HCT116 (cell line): ENCODE data around the gene FTO. TPM values are rescaled to one million over a fixed set of nuclear protein-coding genes. Genes with fewer than 3 reads are reported as not detected.

Experiments used
- ATAC-seq: fragments of 200-7000 bp; cut with Tn5 transposase; 2 replicates; pipeline ENCODE4 v1.9.1; 2020; ENCODE audit warnings: mild to moderate bottlenecking, moderate library complexity
- BruUV-seq: library from RNA; stranded (reverse); fragments of 400-500 nt; replicated peaks from 2 replicates; lab custom pipeline; 2021; lab: Mats Ljungman, UMichigan
- CTCF ChIA-PET: fragments of 300-600 bp; sonication (Branson Sonifier 250); formaldehyde crosslinking; loops from one replicate; lab custom pipeline; 2021; ENCODE audit warnings: antibody characterized with exemption; lab: Charles Lee
- POLR2A ChIA-PET: fragments of 300-600, 350-600 bp; sonication (Branson Sonifier 250); formaldehyde crosslinking; loops from one replicate; lab custom pipeline; 2021; ENCODE audit warnings: antibody characterized with exemption; lab: Charles Lee
- RAD21 ChIA-PET, 2 experiments: fragments of 300-600 bp; sonication (Branson Sonifier 250); formaldehyde crosslinking; loops; one replicate each; lab custom pipeline; 2023; ENCODE audit warnings: low total read pairs in 2 of 2; ENCODE audit not compliant: uncharacterized antibody in 2 of 2, unreplicated experiment in 2 of 2, low non-redundant PET in 1 of 2; lab: Charles Lee
- DNase-seq: peaks from one replicate; pipeline ENCODE4 v3.0.0-alpha.2; 2010; ENCODE audit warnings: low read depth, low spot score
- H2AFZ ChIP-seq: fragments of 200-600 bp; shearing (Covaris generic), sonication (generic); 2 replicates; pipeline ENCODE4 v1.6.1; 2017; ENCODE audit warnings: low read depth, mixed run types, mixed read lengths, antibody characterized with exemption, low read length; ENCODE audit not compliant: poor library complexity, severe bottlenecking
- H3K27ac ChIP-seq: 2 replicates; pipeline ENCODE4 v1.5.1; 2012; ENCODE audit warnings: low read depth, low read length
- H3K27me3 ChIP-seq: fragments of 200-600 bp; sonication (generic); 2 replicates; pipeline ENCODE4 v1.6.1; 2016; ENCODE audit warnings: mixed run types, low read length, mixed read lengths; ENCODE audit not compliant: insufficient read depth
- H3K36me3 ChIP-seq, 2 experiments: fragments of 200-500 bp in 1 of 2; fragments of 200-600 bp in 1 of 2; sonication (Bioruptor generic) in 1 of 2; sonication (generic) in 1 of 2; 2 replicates each; pipeline versions ENCODE4 v1.5.1 to v1.6.1; 2014 to 2016; ENCODE audit warnings: low read length in 2 of 2, inconsistent platforms in 1 of 2, mixed read lengths in 1 of 2, mixed run types in 1 of 2; ENCODE audit not compliant: insufficient read depth in 2 of 2, control insufficient read depth in 1 of 2
- H3K4me1 ChIP-seq, 2 experiments: fragments of 200-600 bp in 1 of 2; sonication (generic) in 1 of 2; 2 replicates each; pipeline versions ENCODE4 v1.5.1 to v1.6.1; 2012 to 2017; ENCODE audit warnings: low read length in 2 of 2, inconsistent platforms in 1 of 2, mild to moderate bottlenecking in 1 of 2, mixed read lengths in 1 of 2, mixed run types in 1 of 2, moderate library complexity in 1 of 2; ENCODE audit not compliant: insufficient read depth in 2 of 2, control insufficient read depth in 1 of 2
- H3K4me2 ChIP-seq: fragments of 200-600 bp; sonication (generic); 2 replicates; pipeline ENCODE4 v1.6.1; 2017; ENCODE audit warnings: mixed run types, low read length, mixed read lengths
- H3K4me3 ChIP-seq, 2 experiments: fragments of 200-600 bp in 1 of 2; sonication (generic) in 1 of 2; replicated peaks in 1 of 2; 2 replicates each; pipeline ENCODE4 v1.5.1; 2011 to 2016; ENCODE audit warnings: low read length in 2 of 2, control low read depth in 1 of 2, low read depth in 1 of 2, mild to moderate bottlenecking in 1 of 2, mixed read lengths in 1 of 2, mixed run types in 1 of 2
- H3K79me2 ChIP-seq: fragments of 200-600 bp; sonication (generic); 2 replicates; pipeline ENCODE4 v1.6.1; 2017; ENCODE audit warnings: mild to moderate bottlenecking, mixed run types, low read length, moderate library complexity, mixed read lengths; ENCODE audit not compliant: insufficient read depth
- H3K9ac ChIP-seq: fragments of 200-600 bp; sonication (generic); 2 replicates; pipeline ENCODE4 v1.6.1; 2016; ENCODE audit warnings: low read length, mixed read lengths
- H3K9me2 ChIP-seq: fragments of 200-600 bp; sonication (generic), shearing (Covaris generic); 2 replicates; pipeline ENCODE4 v1.6.1; 2017; ENCODE audit warnings: mixed run types, mild to moderate bottlenecking, moderate library complexity; ENCODE audit not compliant: insufficient read depth
- H3K9me3 ChIP-seq, 2 experiments: fragments of 200-500 bp in 1 of 2; fragments of 200-600 bp in 1 of 2; sonication (Bioruptor generic) in 1 of 2; sonication (generic) in 1 of 2; 2 replicates each; pipeline ENCODE4 v1.6.1; 2014 to 2017; ENCODE audit warnings: low read length in 2 of 2, mixed read lengths in 2 of 2, inconsistent platforms in 1 of 2, low read depth in 1 of 2, mild to moderate bottlenecking in 1 of 2, mixed run types in 1 of 2, moderate library complexity in 1 of 2; ENCODE audit not compliant: control insufficient read depth in 1 of 2, insufficient read depth in 1 of 2
- H4K20me1 ChIP-seq: fragments of 200-600 bp; sonication (generic), shearing (Covaris generic); 2 replicates; pipeline ENCODE4 v1.6.1; 2017; ENCODE audit warnings: mixed run types, mild to moderate bottlenecking, moderate library complexity; ENCODE audit not compliant: insufficient read depth
- ATF3 ChIP-seq: IDR thresholded peaks from 2 replicates; pipeline ENCODE4 v1.6.1; 2012
- CBX3 ChIP-seq: IDR thresholded peaks from 2 replicates; pipeline ENCODE4 v1.6.1; 2012; ENCODE audit warnings: low read depth
- CEBPB ChIP-seq: IDR thresholded peaks from 2 replicates; pipeline ENCODE4 v1.6.1; 2012; ENCODE audit warnings: low read depth
- EGR1 ChIP-seq: IDR thresholded peaks from 2 replicates; pipeline ENCODE4 v1.6.1; 2012; ENCODE audit warnings: low read depth
- ELF1 ChIP-seq: IDR thresholded peaks from 2 replicates; pipeline ENCODE4 v1.6.1; 2012; ENCODE audit warnings: low read depth, borderline replicate concordance
- EZH2 ChIP-seq: fragments of 200-600 bp; sonication (generic); IDR thresholded peaks from 2 replicates; pipeline ENCODE4 v1.6.1; 2017; ENCODE audit warnings: antibody characterized with exemption, mixed run types
- EZH2phosphoT487 ChIP-seq: fragments of 200-600 bp; IDR thresholded peaks from 2 replicates; pipeline ENCODE4 v1.6.1; 2018; ENCODE audit warnings: antibody characterized with exemption, borderline replicate concordance
- FOSL1 ChIP-seq: IDR thresholded peaks from 2 replicates; pipeline ENCODE4 v1.6.1; 2012; ENCODE audit warnings: low read depth
- JUND ChIP-seq: IDR thresholded peaks from 2 replicates; pipeline ENCODE4 v1.6.1; 2012
- MAX ChIP-seq: IDR thresholded peaks from 2 replicates; pipeline ENCODE4 v1.6.1; 2012
- POLR2A ChIP-seq: IDR thresholded peaks from 2 replicates; pipeline ENCODE4 v1.7.0; 2011; ENCODE audit warnings: borderline replicate concordance; ENCODE audit not compliant: insufficient read depth, insufficient read length; ENCODE audit errors: extremely low read depth
- POLR2AphosphoS5 ChIP-seq: IDR thresholded peaks from 2 replicates; pipeline ENCODE4 v1.6.1; 2011; ENCODE audit warnings: mild to moderate bottlenecking, low read depth, low read length, moderate library complexity
- RAD21 ChIP-seq: IDR thresholded peaks from 2 replicates; pipeline ENCODE4 v1.6.1; 2012; ENCODE audit warnings: low read depth, mild to moderate bottlenecking
- REST ChIP-seq: IDR thresholded peaks from 2 replicates; pipeline ENCODE4 v1.6.1; 2012; ENCODE audit warnings: low read depth
- SIN3A ChIP-seq: IDR thresholded peaks from 2 replicates; pipeline ENCODE4 v1.6.1; 2012; ENCODE audit warnings: low read depth
- SRF ChIP-seq: IDR thresholded peaks from 2 replicates; pipeline ENCODE4 v1.6.1; 2012; ENCODE audit warnings: low read depth
- TCF7L2 ChIP-seq: IDR thresholded peaks from 2 replicates; pipeline ENCODE4 v1.7.0; 2011; ENCODE audit warnings: borderline replicate concordance, inconsistent platforms; ENCODE audit not compliant: insufficient read depth, insufficient read length; ENCODE audit errors: extremely low read depth
- YY1 ChIP-seq: IDR thresholded peaks from 2 replicates; pipeline ENCODE4 v1.6.1; 2011; ENCODE audit warnings: low read length, low read depth, moderate library complexity, mild to moderate bottlenecking; ENCODE audit not compliant: insufficient replicate concordance; ENCODE audit errors: extremely low read depth
- ZBTB33 ChIP-seq: IDR thresholded peaks from 2 replicates; pipeline ENCODE4 v1.6.1; 2011; ENCODE audit warnings: mild to moderate bottlenecking, low read length, moderate library complexity; ENCODE audit not compliant: insufficient replicate concordance; ENCODE audit errors: extremely low read depth
- ZFX ChIP-seq: fragments of 450-650 bp; IDR thresholded peaks from 2 replicates; pipeline ENCODE4 v1.6.1; 2017
- intact Hi-C: fragments of 100-400 bp; cut with micrococcal nuclease; formaldehyde crosslinking; loops from 2 replicates; pipeline ENCODE4 v1.10.0; 2022
- total RNA-seq: library from RNA; stranded (reverse); gene quantifications from one replicate; pipeline ENCODE4 v1.2.1, GENCODE V29; 2021; ENCODE audit not compliant: unreplicated experiment
- TF ChIP-seq, protein P1 (sequence below), 3 experiments: fragments of 200-600 bp in 1 of 3; sonication (generic) in 1 of 3; IDR thresholded peaks in 2 of 3; conservative IDR thresholded peaks in 1 of 3; 2 replicates each; pipeline ENCODE4 v1.5.1; 2012 to 2017; ENCODE audit warnings: low read depth in 2 of 3, low read length in 2 of 3, antibody characterized with exemption in 1 of 3, borderline replicate concordance in 1 of 3, control low read depth in 1 of 3, mild to moderate bottlenecking in 1 of 3, mixed read lengths in 1 of 3, mixed run types in 1 of 3, moderate library complexity in 1 of 3; ENCODE audit not compliant: insufficient read depth in 1 of 3

Gene FTO
- total RNA-seq, 1 experiment from 2014 or later, result 55.2 TPM

- no peak overlapping the region for H3K9ac ChIP-seq
- 0 out of 4 replicates have a peak overlapping the region, but pooled peaks of 1 of the 2 experiments have one; percentile 9 for H3K4me3 ChIP-seq
- no peaks in the 10 kb centered on the region for H4K20me1 ChIP-seq
- no peaks in the 10 kb centered on the region for H3K27me3 ChIP-seq
- no peak overlapping the region for H3K27ac ChIP-seq
- intact Hi-C loops, result no loop called here
- no peaks in the 10 kb centered on the region for H3K36me3 ChIP-seq
- DNase-seq (no peak), ATAC-seq (peak; percentile 51; the same call in 1 of the 2 replicates)
- H3K9me3 ChIP-seq, result peaks cover 0 to 5% of the 10 kb centered on the region in 2 experiments; a peak in 2 of 4 replicates
- no TSS peak for BruUV-seq
- CTCF ChIA-PET, result interaction anchor here (0.7 to 2.8 kb wide), 6 partner anchors 9 to 880 kb away, joined by 3 to 24 read pairs (median 4); no protein-coding TSS in a partner anchor
- no peaks in the 10 kb centered on the region for H3K9me2 ChIP-seq
- peak overlapping the region; percentile 67 for H3K4me2 ChIP-seq
- H2AFZ ChIP-seq, result no peak overlapping the region
- RAD21 ChIA-PET, result no interaction called here
- peaks cover 40% of the 10 kb centered on the region for H3K79me2 ChIP-seq
- POLR2A ChIA-PET, result interaction anchor here (1.0 kb wide), 1 partner anchor 73 kb away, joined by 3 read pairs; no protein-coding TSS in a partner anchor
- H3K4me1 ChIP-seq, result peaks cover 26 to 28% of the 10 kb centered on the region in 2 experiments
- TF ChIP-seq JUND, result peak; percentile 53
- no peak for TF ChIP-seq EZH2
- TF ChIP-seq CEBPB, result no peak
- no peak for TF ChIP-seq SIN3A
- no peak for TF ChIP-seq ATF3
- no peak for TF ChIP-seq ELF1
- TF ChIP-seq ZFX, result no peak
- TF ChIP-seq EGR1, result peak; percentile 51
- TF ChIP-seq, protein P1, sequence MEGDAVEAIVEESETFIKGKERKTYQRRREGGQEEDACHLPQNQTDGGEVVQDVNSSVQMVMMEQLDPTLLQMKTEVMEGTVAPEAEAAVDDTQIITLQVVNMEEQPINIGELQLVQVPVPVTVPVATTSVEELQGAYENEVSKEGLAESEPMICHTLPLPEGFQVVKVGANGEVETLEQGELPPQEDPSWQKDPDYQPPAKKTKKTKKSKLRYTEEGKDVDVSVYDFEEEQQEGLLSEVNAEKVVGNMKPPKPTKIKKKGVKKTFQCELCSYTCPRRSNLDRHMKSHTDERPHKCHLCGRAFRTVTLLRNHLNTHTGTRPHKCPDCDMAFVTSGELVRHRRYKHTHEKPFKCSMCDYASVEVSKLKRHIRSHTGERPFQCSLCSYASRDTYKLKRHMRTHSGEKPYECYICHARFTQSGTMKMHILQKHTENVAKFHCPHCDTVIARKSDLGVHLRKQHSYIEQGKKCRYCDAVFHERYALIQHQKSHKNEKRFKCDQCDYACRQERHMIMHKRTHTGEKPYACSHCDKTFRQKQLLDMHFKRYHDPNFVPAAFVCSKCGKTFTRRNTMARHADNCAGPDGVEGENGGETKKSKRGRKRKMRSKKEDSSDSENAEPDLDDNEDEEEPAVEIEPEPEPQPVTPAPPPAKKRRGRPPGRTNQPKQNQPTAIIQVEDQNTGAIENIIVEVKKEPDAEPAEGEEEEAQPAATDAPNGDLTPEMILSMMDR (IDR thresholded peaks at IDR 0.05 in 2 of 3, conservative IDR thresholded peaks at IDR 0.05 in 1 of 3; ENCODE audit: borderline replicate concordance in 1 of 3, insufficient read depth in 1 of 3, low read depth in 2 of 3, low read length in 2 of 3), result no peak
- no peak for TF ChIP-seq SRF
- TF ChIP-seq ZBTB33, result no peak
- TF ChIP-seq YY1, result no peak
- peak; percentile 65 for TF ChIP-seq TCF7L2
- TF ChIP-seq EZH2phosphoT487, result no peak
- TF ChIP-seq POLR2A, result no peak
- TF ChIP-seq POLR2AphosphoS5, result no peak
- no peak; the same call in 1 of the 2 replicates for TF ChIP-seq CBX3
- 0 out of 2 replicates have a peak, but pooled peaks have one; percentile 40 for TF ChIP-seq FOSL1
- TF ChIP-seq MAX, result no peak
- TF ChIP-seq RAD21, result no peak
- TF ChIP-seq REST, result no peak
Observed at GRCh38 chr16:53744449-53744848, 40.5 kb downstream of the FTO start.
